H1 (cell line): ENCODE results near the gene C11orf54. TPM values are rescaled to one million over a fixed set of nuclear protein-coding genes. Genes with fewer than 3 reads are reported as not detected.

ENCODE experiments used
- ASH2L ChIP-seq: fragments of 200-600, 300-600 bp; sonication (generic); IDR thresholded peaks from one replicate; pipeline ENCODE4 v1.7.1; 2017; ENCODE audit warnings: low read length
- KDM5A ChIP-seq: fragments of 200-600 bp; IDR thresholded peaks from 2 replicates; pipeline ENCODE4 v1.7.1; 2012; ENCODE audit warnings: mild to moderate bottlenecking, low read length, inconsistent platforms, mixed read lengths
- NRF1 ChIP-seq: IDR thresholded peaks from 2 replicates; pipeline ENCODE4 v1.6.1; 2011; ENCODE audit warnings: mild to moderate bottlenecking, low read depth, low read length, improper control_type of control experiment
- polyA plus RNA-seq, 7 experiments: library from polyadenylated mRNA; depleted of rRNA in 3 of 7; stranded (reverse) in 5 of 7; unstranded in 2 of 7; fragments of >200 nt in 5 of 7; fragments of 200-250 nt in 2 of 7; gene quantifications; 1 replicate in 5 of 7; 2 replicates in 1 of 7; 4 replicates in 1 of 7; pipeline versions ENCODE4 v1.2.1 to v1.2.3, GENCODE V29; 2011 to 2013; ENCODE audit warnings: missing spikeins in 2 of 7, mixed read lengths in 2 of 7
- total RNA-seq: library from RNA; stranded (reverse); fragmentation: NEBNext Ultra II Directional; extraction: Animal tissue kit (Norgen Biotek cat#: 25700); gene quantifications from 2 replicates; pipeline ENCODE4 v1.2.1, GENCODE V29; 2021

C11orf54 gene
- total and polyA plus RNA-seq, 2 of the 8 experiments (the other 6 are each of a cell fraction or from before 2014, with no cell fraction given): 14.7 to 24.5 TPM

DNA sequence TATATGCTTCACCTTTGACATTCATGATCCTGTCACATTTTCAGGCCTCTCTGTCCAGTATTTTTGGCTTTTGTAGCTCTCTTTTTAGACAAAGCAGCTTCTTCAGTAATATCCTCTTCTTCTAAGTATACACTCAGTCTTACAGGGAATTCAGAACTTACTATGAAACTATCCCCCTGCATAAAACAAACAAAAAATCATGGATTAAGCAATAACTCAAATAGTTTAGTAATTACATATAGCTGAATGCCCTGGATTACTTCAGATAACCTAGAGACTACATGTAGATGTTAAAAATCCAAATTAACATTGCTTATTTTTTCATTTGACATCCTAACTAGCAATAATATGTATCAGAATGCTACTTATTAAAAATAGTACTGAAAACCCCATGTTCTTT lies 5.3 kb upstream of the C11orf54 start (continued):
- TF ChIP-seq ASH2L: no peak
- TF ChIP-seq NRF1: no peak
- no peak for TF ChIP-seq KDM5A
